Keratinocyte (primary cell): Measurements from ENCODE around the gene CCSER1. TPM values are rescaled to one million over a fixed set of nuclear protein-coding genes. Genes with fewer than 3 reads are reported as not detected.
"Not testable (repeated sequence)": the region's sequence is repeated elsewhere in the genome, so short reads cannot be mapped to it uniquely, and the experiment has no call there.

ENCODE experiments used
- DNase-seq: peaks from one replicate; pipeline ENCODE4 v3.0.0-alpha.2; 2011; ENCODE audit warnings: low read depth, missing footprints, low spot score
- FAIRE-seq: peaks from 2 replicates; lab custom pipeline; 2011; peaks lifted over from hg19 to GRCh38; lab: Jason Lieb, UNC
- H2AFZ ChIP-seq: 2 replicates; pipeline ENCODE4 v1.6.0; 2012; ENCODE audit warnings: low read length, control low read depth, inconsistent platforms; ENCODE audit not compliant: control insufficient read depth
- H3K27ac ChIP-seq: 2 replicates; pipeline ENCODE4 v1.5.1; 2011; ENCODE audit warnings: low read length; ENCODE audit not compliant: control insufficient read depth, insufficient read depth
- H3K27me3 ChIP-seq: 3 replicates; pipeline ENCODE4 v1.6.0; 2011; ENCODE audit warnings: low read length; ENCODE audit not compliant: control insufficient read depth, insufficient read depth; ENCODE audit errors: extremely low read depth
- H3K36me3 ChIP-seq, 2 experiments: 2 replicates in 1 of 2; 3 replicates in 1 of 2; pipeline ENCODE4 v1.5.1; 2011; ENCODE audit warnings: low read length in 2 of 2, mild to moderate bottlenecking in 1 of 2; ENCODE audit not compliant: control insufficient read depth in 2 of 2, insufficient read depth in 2 of 2; ENCODE audit errors: extremely low read depth in 1 of 2
- H3K4me1 ChIP-seq: 3 replicates; pipeline ENCODE4 v1.5.1; 2011; ENCODE audit warnings: low read length; ENCODE audit not compliant: control insufficient read depth, insufficient read depth; ENCODE audit errors: extremely low read depth
- H3K4me2 ChIP-seq: 3 replicates; pipeline ENCODE4 v1.6.0; 2011; ENCODE audit warnings: low read depth, low read length; ENCODE audit not compliant: control insufficient read depth, insufficient read depth; ENCODE audit errors: extremely low read depth
- H3K4me3 ChIP-seq, 3 experiments: fragments of 200-600 bp in 1 of 3; sonication (generic) in 1 of 3; 2 replicates in 2 of 3; 3 replicates in 1 of 3; pipeline ENCODE4 v1.5.1; 2011 to 2016; ENCODE audit warnings: low read length in 3 of 3, mild to moderate bottlenecking in 3 of 3, control low read depth in 2 of 3, inconsistent platforms in 1 of 3, low read depth in 1 of 3, mixed read lengths in 1 of 3, mixed run types in 1 of 3, moderate library complexity in 1 of 3; ENCODE audit not compliant: control insufficient read depth in 2 of 3, insufficient read depth in 2 of 3; ENCODE audit errors: extremely low read depth in 1 of 3
- H3K79me2 ChIP-seq: 2 replicates; pipeline ENCODE4 v1.6.0; 2012; ENCODE audit warnings: low read length; ENCODE audit not compliant: control insufficient read depth, insufficient read depth
- H3K9ac ChIP-seq: 3 replicates; pipeline ENCODE4 v1.6.0; 2011; ENCODE audit warnings: low read length; ENCODE audit not compliant: control insufficient read depth, insufficient read depth; ENCODE audit errors: extremely low read depth
- H3K9me1 ChIP-seq: 3 replicates; pipeline ENCODE4 v1.6.0; 2011; ENCODE audit warnings: low read length; ENCODE audit not compliant: control insufficient read depth, insufficient read depth; ENCODE audit errors: extremely low read depth
- H3K9me3 ChIP-seq: 2 replicates; pipeline ENCODE4 v1.5.1; 2012; ENCODE audit warnings: low read depth, low read length; ENCODE audit not compliant: control insufficient read depth
- H4K20me1 ChIP-seq: 3 replicates; pipeline ENCODE4 v1.6.0; 2011; ENCODE audit warnings: low read length; ENCODE audit not compliant: control insufficient read depth, insufficient read depth; ENCODE audit errors: extremely low read depth
- CTCF ChIP-seq, 3 experiments: IDR thresholded peaks in 1 of 3; conservative IDR thresholded peaks in 1 of 3; optimal IDR thresholded peaks in 1 of 3; 2 replicates in 2 of 3; 3 replicates in 1 of 3; pipeline versions ENCODE3 to v1.5.1; 2011; ENCODE audit warnings: low read length in 3 of 3, mild to moderate bottlenecking in 3 of 3, moderate library complexity in 2 of 3, control low read depth in 1 of 3, inconsistent platforms in 1 of 3; ENCODE audit not compliant: insufficient read depth in 2 of 3; ENCODE audit errors: extremely low read depth in 1 of 3
- EZH2 ChIP-seq: IDR thresholded peaks from one replicate; pipeline ENCODE4 v1.6.1; 2012; ENCODE audit warnings: inconsistent platforms, mild to moderate bottlenecking, low read length, moderate library complexity
- dilution Hi-C: fragments of 300-500 bp; cut with MboI; formaldehyde crosslinking; loops from one replicate; pipeline ENCODE4 v1.7.0; 2020; ENCODE audit warnings: low sequenced_read_pairs; ENCODE audit not compliant: extremely low pct_ligation_motif_present
- polyA plus RNA-seq, 5 experiments: library from polyadenylated mRNA; depleted of rRNA in 3 of 5; stranded (reverse) in 3 of 5; stranded (forward) in 1 of 5; unstranded in 1 of 5; fragments of >200 nt; gene quantifications; 1 replicate in 1 of 5; 2 replicates in 3 of 5; 3 replicates in 1 of 5; pipeline versions ENCODE4 v1.2.1 to v1.2.3, GENCODE V29; 2011 to 2012; ENCODE audit warnings: missing spikeins in 2 of 5, low read depth in 1 of 5, low replicate concordance in 1 of 5

CCSER1 gene
- polyA plus RNA-seq, 1 donor (not counting 4 experiments of a cell fraction or from before 2014, with no cell fraction given), result 1.2 TPM

GRCh38 chr4:90888571-90888970 is 761.4 kb downstream of the CCSER1 start:
- Histone ChIP-seq H3K9me3 (no peaks in the 10 kb centered on the region), H3K27ac (no peak overlapping the region), H4K20me1 (no peaks in the 10 kb centered on the region), H3K79me2 (no peaks in the 10 kb centered on the region), H2AFZ (no peak overlapping the region), H3K36me3 (no peaks in the 10 kb centered on the region), H3K4me1 (no peaks in the 10 kb centered on the region), H3K27me3 (no peaks in the 10 kb centered on the region), H3K9ac (no peak overlapping the region), H3K4me3 (no peak overlapping the region), H3K4me2 (no peak overlapping the region), H3K9me1 (no peaks in the 10 kb centered on the region)
- DNase-seq (no peak), FAIRE-seq (no peak)
- TF ChIP-seq EZH2, result no peak
- no peak for TF ChIP-seq CTCF (optimal IDR thresholded peaks at IDR 0.05 in 1 of 3, IDR thresholded peaks at IDR 0.05 in 1 of 3, conservative IDR thresholded peaks at IDR 0.05 in 1 of 3; ENCODE audit: extremely low read depth in 1 of 3, insufficient read depth in 2 of 3, low read length in 3 of 3)
- dilution Hi-C loops, result no loop called here

- Histone ChIP-seq H2AFZ (no peak overlapping the region), H3K9me1 (no peaks in the 10 kb centered on the region), H3K36me3 (no peaks in the 10 kb centered on the region), H3K4me3 (no peak overlapping the region), H3K4me1 (no peaks in the 10 kb centered on the region), H3K27ac (no peak overlapping the region), H3K27me3 (no peaks in the 10 kb centered on the region), H3K79me2 (no peaks in the 10 kb centered on the region), H4K20me1 (no peaks in the 10 kb centered on the region), H3K9me3 (no peaks in the 10 kb centered on the region), H3K4me2 (no peak overlapping the region), H3K9ac (no peak overlapping the region)
- no peak for TF ChIP-seq CTCF (optimal IDR thresholded peaks at IDR 0.05 in 1 of 3, IDR thresholded peaks at IDR 0.05 in 1 of 3, conservative IDR thresholded peaks at IDR 0.05 in 1 of 3; ENCODE audit: extremely low read depth in 1 of 3, insufficient read depth in 2 of 3, low read length in 3 of 3)
- TF ChIP-seq EZH2, result no peak
- dilution Hi-C loops, result no loop called here
- DNase-seq, result no peak
- no peak for FAIRE-seq
Observed at GRCh38 chr4:90889171-90889570, 762.0 kb downstream of the CCSER1 start.

- H3K9me1 ChIP-seq, H4K20me1 ChIP-seq, H3K36me3 ChIP-seq, DNase-seq, H3K9me3 ChIP-seq, H2AFZ ChIP-seq, FAIRE-seq, H3K4me2 ChIP-seq, H3K27me3 ChIP-seq, H3K9ac ChIP-seq, H3K27ac ChIP-seq, H3K4me3 ChIP-seq, dilution Hi-C loops, H3K79me2 ChIP-seq, H3K4me1 ChIP-seq: not testable (repeated sequence)
Observed at GRCh38 chr4:90903413-90903812, 776.2 kb downstream of the CCSER1 start.
